HepG2 (cell line): ENCODE measurements around the gene SSBP4.

ENCODE experiments used
- ESRRA ChIP-seq: sonication (generic); formaldehyde crosslinking; IDR thresholded peaks from 2 replicates; pipeline ENCODE4 v1.5.1; 2020; ENCODE audit warnings: mild to moderate bottlenecking, low read depth, missing genetic modification reagents
- FOXP1 ChIP-seq, 2 experiments: fragments of 450-650 bp in 1 of 2; IDR thresholded peaks; 2 replicates each; pipeline ENCODE4 v1.6.1; 2017 to 2018; ENCODE audit warnings: antibody characterized with exemption in 1 of 2
- IRF1 ChIP-seq: sonication (generic); formaldehyde crosslinking; IDR thresholded peaks from 2 replicates; pipeline ENCODE4 v1.4.0; 2020; ENCODE audit warnings: low read depth, mild to moderate bottlenecking, missing genetic modification reagents
- ZFP36 ChIP-seq: fragments of 150-350 bp; IDR thresholded peaks from 2 replicates; pipeline ENCODE4 v1.6.1; 2018; ENCODE audit warnings: borderline replicate concordance, low read length, low read depth; ENCODE audit not compliant: partially characterized antibody
- ZNF543 ChIP-seq: sonication (generic); formaldehyde crosslinking; IDR thresholded peaks from 2 replicates; pipeline ENCODE4 v1.4.0; 2020; ENCODE audit warnings: mild to moderate bottlenecking, missing genetic modification reagents
- ZNF549 ChIP-seq: sonication (generic); formaldehyde crosslinking; IDR thresholded peaks from 2 replicates; pipeline ENCODE4 v1.5.0; 2020; ENCODE audit warnings: missing genetic modification reagents
- TF ChIP-seq, protein P1 (sequence below): sonication (generic); formaldehyde crosslinking; IDR thresholded peaks from 2 replicates; pipeline ENCODE4 v1.5.0; 2020; ENCODE audit warnings: mild to moderate bottlenecking, missing genetic modification reagents, moderate library complexity

DNA sequence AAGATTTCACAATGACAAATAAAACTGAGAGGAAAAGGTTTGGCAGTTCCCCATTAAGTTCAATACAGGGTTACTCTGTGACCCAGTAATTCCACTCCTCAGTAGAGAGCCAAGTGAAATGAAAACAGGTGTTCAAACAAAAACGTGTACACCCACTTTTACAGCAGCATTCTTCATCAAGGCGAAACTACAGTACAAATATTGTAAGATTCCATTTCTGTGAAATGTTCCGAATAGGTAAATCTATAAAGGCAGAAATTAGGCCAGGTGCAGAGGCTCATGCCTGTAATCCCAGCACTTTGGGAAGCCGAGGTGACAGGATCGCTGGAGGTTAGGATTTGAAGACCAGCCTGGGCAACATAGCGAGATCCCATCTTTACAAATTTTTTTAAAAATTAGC, 42.2 kb upstream of the SSBP4 start:
- TF ChIP-seq, protein P1, sequence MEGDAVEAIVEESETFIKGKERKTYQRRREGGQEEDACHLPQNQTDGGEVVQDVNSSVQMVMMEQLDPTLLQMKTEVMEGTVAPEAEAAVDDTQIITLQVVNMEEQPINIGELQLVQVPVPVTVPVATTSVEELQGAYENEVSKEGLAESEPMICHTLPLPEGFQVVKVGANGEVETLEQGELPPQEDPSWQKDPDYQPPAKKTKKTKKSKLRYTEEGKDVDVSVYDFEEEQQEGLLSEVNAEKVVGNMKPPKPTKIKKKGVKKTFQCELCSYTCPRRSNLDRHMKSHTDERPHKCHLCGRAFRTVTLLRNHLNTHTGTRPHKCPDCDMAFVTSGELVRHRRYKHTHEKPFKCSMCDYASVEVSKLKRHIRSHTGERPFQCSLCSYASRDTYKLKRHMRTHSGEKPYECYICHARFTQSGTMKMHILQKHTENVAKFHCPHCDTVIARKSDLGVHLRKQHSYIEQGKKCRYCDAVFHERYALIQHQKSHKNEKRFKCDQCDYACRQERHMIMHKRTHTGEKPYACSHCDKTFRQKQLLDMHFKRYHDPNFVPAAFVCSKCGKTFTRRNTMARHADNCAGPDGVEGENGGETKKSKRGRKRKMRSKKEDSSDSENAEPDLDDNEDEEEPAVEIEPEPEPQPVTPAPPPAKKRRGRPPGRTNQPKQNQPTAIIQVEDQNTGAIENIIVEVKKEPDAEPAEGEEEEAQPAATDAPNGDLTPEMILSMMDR (CRISPR knock-in tag) = no peak
- no peak for TF ChIP-seq FOXP1 (IDR thresholded peaks at IDR 0.05)
- TF ChIP-seq FOXP1 (CRISPR knock-in tag; IDR thresholded peaks at IDR 0.05) = no peak
- TF ChIP-seq ZNF543 (CRISPR knock-in tag) = no peak
- no peak for TF ChIP-seq IRF1 (CRISPR knock-in tag)
- no peak for TF ChIP-seq ESRRA (CRISPR knock-in tag)
- no peak for TF ChIP-seq ZFP36
- no peak for TF ChIP-seq ZNF549 (CRISPR knock-in tag)
